PC-3 (cell line): Measurements from ENCODE around the gene GSTCD.

Experiments used
- CTCF ChIP-seq: fragments of 300-600 bp; sonication (generic); conservative IDR thresholded peaks from 2 replicates; pipeline ENCODE4 v1.5.1; 2017; ENCODE audit warnings: antibody characterized with exemption, low read depth, mild to moderate bottlenecking, low read length
- EZH2 ChIP-seq: fragments of 300-600 bp; sonication (generic); IDR thresholded peaks from one replicate; pipeline ENCODE4 v1.6.1; 2017; ENCODE audit warnings: antibody characterized with exemption, mild to moderate bottlenecking, low read length; ENCODE audit not compliant: unreplicated experiment

GRCh38 chr4:105887508-105887907 lies 178.9 kb downstream of the GSTCD start:
- no peak for TF ChIP-seq CTCF
- TF ChIP-seq EZH2: no peak
